K562 (cell line): ENCODE data around the gene SCN7A. TPM values are rescaled to one million over a fixed set of nuclear protein-coding genes. Genes with fewer than 3 reads are reported as not detected.
A peak's percentile ranks its signal among the peaks of the same experiment; 100 is the strongest.

ENCODE experiments used
- DACH1 ChIP-seq: fragments of 450-650 bp; IDR thresholded peaks from 2 replicates; pipeline ENCODE4 v1.6.1; 2018; ENCODE audit not compliant: partially characterized antibody
- FOXK2 ChIP-seq, 2 experiments: fragments of 450-650 bp; IDR thresholded peaks in 1 of 2; conservative IDR thresholded peaks in 1 of 2; 2 replicates each; pipeline ENCODE4 v1.6.1; 2016; ENCODE audit warnings: low read depth in 2 of 2, mild to moderate bottlenecking in 1 of 2
- L3MBTL2 ChIP-seq: fragments of 450-650 bp; IDR thresholded peaks from 2 replicates; pipeline ENCODE4 v1.6.1; 2016; ENCODE audit warnings: mild to moderate bottlenecking, moderate library complexity
- MAFG ChIP-seq: fragments of 450-650 bp; conservative IDR thresholded peaks from 2 replicates; pipeline ENCODE4 v1.6.1; 2016; ENCODE audit warnings: missing genetic modification characterization, missing compliant biosample characterization
- SIN3A ChIP-seq, 2 experiments: fragments of 150-350 bp in 1 of 2; IDR thresholded peaks; 2 replicates each; pipeline ENCODE4 v1.6.1; 2011 to 2016; ENCODE audit warnings: borderline replicate concordance in 2 of 2, low read depth in 2 of 2, low read length in 2 of 2, mild to moderate bottlenecking in 2 of 2, moderate library complexity in 2 of 2; ENCODE audit not compliant: control insufficient read depth in 1 of 2
- ZEB2 ChIP-seq: fragments of 450-650 bp; IDR thresholded peaks from 2 replicates; pipeline ENCODE4 v1.6.1; 2016
- ZNF12 ChIP-seq: sonication (generic); formaldehyde crosslinking; IDR thresholded peaks from 2 replicates; pipeline ENCODE4 v1.4.0; 2020; ENCODE audit warnings: mild to moderate bottlenecking, missing genetic modification reagents
- polyA plus RNA-seq, 8 experiments: library from polyadenylated mRNA; depleted of rRNA in 4 of 8; stranded (reverse) in 5 of 8; unstranded in 3 of 8; fragments of >200 nt; fragmentation: Nextera tagmentation in 2 of 8; fragmentation: Illumina TruSeq in 1 of 8; extraction: Ambion mirVana in 2 of 8; extraction: Trizol in 1 of 8; gene quantifications; 2 replicates each; pipeline versions ENCODE4 v1.2.1 to v1.2.3, GENCODE V29; 2011 to 2014; ENCODE audit warnings: inconsistent platforms in 1 of 8, missing spikeins in 1 of 8
- total RNA-seq, 7 experiments: library from RNA; depleted of rRNA in 6 of 7; stranded (reverse); fragments of >200 nt in 6 of 7; fragmentation: Illumina TruSeq in 2 of 7; extraction: Trizol in 2 of 7; gene quantifications; 2 replicates each; pipeline versions ENCODE4 v1.2.1 to v1.2.3, GENCODE V29; 2011 to 2021; ENCODE audit warnings: low replicate concordance in 1 of 7
- TF ChIP-seq, protein P1 (sequence below), 2 experiments: IDR thresholded peaks; 2 replicates each; pipeline ENCODE4 v1.6.1; 2011; ENCODE audit warnings: borderline replicate concordance in 1 of 2, control low read depth in 1 of 2, low read depth in 1 of 2, low read length in 1 of 2, mild to moderate bottlenecking in 1 of 2, mixed read lengths in 1 of 2, moderate library complexity in 1 of 2; ENCODE audit not compliant: insufficient read depth in 1 of 2, insufficient read length in 1 of 2, poor library complexity in 1 of 2, severe bottlenecking in 1 of 2; ENCODE audit errors: extremely low read depth in 1 of 2
- TF ChIP-seq, protein P2 (sequence below): sonication (generic); formaldehyde crosslinking; IDR thresholded peaks from 2 replicates; pipeline ENCODE4 v1.8.0; 2023; ENCODE audit warnings: mild to moderate bottlenecking, missing genetic modification reagents
- TF ChIP-seq, protein P3 (sequence below): fragments of 450-650 bp; IDR thresholded peaks from 2 replicates; pipeline ENCODE4 v1.6.1; 2014; ENCODE audit warnings: low read depth, mild to moderate bottlenecking, moderate library complexity, borderline replicate concordance
- TF ChIP-seq, protein P4 (sequence below), 2 experiments: fragments of 450-650 bp; IDR thresholded peaks; 2 replicates each; pipeline ENCODE4 v1.6.1; 2018; ENCODE audit warnings: mild to moderate bottlenecking in 2 of 2, low read depth in 1 of 2; ENCODE audit not compliant: partially characterized antibody in 2 of 2
- TF ChIP-seq, protein P5 (sequence below): sonication (generic); formaldehyde crosslinking; IDR thresholded peaks from 2 replicates; pipeline ENCODE4 v1.8.1; 2023; ENCODE audit warnings: mild to moderate bottlenecking, missing genetic modification reagents, moderate library complexity

Gene SCN7A
- total and polyA plus RNA-seq, 9 of the 15 experiments (the other 6 are each of a cell fraction or from before 2014, with no cell fraction given): under 0.01 to 0.05 (median 0.03) TPM; not detected in 3

DNA sequence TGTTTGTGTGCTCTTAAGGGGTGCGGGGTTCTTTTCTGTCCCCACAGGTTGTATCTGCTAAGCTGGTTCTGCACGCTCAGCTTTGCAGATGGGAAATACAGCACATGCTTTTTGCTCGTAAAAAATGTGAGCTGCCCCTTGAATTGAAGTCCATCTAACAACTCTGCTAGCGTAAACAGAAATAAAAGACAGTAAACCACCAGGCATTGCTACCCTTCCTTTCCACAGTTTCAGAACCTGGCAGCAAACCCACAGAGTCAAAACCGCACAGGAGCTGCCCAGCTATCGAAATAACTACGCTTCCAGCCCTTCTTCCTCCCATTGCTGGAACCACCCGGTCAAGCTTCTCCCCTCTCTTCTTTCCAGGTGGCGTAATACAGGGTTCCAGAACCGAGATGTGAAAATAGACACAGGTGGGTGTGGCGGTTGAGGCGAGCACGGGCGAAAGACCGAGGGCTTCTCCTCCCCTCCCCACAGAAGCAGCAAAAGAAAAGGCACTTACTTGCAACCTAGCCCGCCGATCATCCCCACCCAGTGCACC is 118.8 kb downstream of the SCN7A start (continued):
- TF ChIP-seq, protein P1, sequence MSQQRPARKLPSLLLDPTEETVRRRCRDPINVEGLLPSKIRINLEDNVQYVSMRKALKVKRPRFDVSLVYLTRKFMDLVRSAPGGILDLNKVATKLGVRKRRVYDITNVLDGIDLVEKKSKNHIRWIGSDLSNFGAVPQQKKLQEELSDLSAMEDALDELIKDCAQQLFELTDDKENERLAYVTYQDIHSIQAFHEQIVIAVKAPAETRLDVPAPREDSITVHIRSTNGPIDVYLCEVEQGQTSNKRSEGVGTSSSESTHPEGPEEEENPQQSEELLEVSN (IDR thresholded peaks at IDR 0.05; ENCODE audit: borderline replicate concordance in 1 of 2, extremely low read depth in 1 of 2, insufficient read depth in 1 of 2, insufficient read length in 1 of 2, low read depth in 1 of 2, low read length in 1 of 2, poor library complexity in 1 of 2, severe bottlenecking in 1 of 2): peak in 1 of 2 experiments; percentile 44
- TF ChIP-seq, protein P2, sequence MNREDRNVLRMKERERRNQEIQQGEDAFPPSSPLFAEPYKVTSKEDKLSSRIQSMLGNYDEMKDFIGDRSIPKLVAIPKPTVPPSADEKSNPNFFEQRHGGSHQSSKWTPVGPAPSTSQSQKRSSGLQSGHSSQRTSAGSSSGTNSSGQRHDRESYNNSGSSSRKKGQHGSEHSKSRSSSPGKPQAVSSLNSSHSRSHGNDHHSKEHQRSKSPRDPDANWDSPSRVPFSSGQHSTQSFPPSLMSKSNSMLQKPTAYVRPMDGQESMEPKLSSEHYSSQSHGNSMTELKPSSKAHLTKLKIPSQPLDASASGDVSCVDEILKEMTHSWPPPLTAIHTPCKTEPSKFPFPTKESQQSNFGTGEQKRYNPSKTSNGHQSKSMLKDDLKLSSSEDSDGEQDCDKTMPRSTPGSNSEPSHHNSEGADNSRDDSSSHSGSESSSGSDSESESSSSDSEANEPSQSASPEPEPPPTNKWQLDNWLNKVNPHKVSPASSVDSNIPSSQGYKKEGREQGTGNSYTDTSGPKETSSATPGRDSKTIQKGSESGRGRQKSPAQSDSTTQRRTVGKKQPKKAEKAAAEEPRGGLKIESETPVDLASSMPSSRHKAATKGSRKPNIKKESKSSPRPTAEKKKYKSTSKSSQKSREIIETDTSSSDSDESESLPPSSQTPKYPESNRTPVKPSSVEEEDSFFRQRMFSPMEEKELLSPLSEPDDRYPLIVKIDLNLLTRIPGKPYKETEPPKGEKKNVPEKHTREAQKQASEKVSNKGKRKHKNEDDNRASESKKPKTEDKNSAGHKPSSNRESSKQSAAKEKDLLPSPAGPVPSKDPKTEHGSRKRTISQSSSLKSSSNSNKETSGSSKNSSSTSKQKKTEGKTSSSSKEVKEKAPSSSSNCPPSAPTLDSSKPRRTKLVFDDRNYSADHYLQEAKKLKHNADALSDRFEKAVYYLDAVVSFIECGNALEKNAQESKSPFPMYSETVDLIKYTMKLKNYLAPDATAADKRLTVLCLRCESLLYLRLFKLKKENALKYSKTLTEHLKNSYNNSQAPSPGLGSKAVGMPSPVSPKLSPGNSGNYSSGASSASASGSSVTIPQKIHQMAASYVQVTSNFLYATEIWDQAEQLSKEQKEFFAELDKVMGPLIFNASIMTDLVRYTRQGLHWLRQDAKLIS (CRISPR knock-in tag): 0 out of 2 replicates have a peak, but pooled peaks have one; percentile 21
- TF ChIP-seq, protein P3, sequence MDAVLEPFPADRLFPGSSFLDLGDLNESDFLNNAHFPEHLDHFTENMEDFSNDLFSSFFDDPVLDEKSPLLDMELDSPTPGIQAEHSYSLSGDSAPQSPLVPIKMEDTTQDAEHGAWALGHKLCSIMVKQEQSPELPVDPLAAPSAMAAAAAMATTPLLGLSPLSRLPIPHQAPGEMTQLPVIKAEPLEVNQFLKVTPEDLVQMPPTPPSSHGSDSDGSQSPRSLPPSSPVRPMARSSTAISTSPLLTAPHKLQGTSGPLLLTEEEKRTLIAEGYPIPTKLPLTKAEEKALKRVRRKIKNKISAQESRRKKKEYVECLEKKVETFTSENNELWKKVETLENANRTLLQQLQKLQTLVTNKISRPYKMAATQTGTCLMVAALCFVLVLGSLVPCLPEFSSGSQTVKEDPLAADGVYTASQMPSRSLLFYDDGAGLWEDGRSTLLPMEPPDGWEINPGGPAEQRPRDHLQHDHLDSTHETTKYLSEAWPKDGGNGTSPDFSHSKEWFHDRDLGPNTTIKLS: peak; percentile 29; the same call in 1 of the 2 replicates
- TF ChIP-seq, protein P4, sequence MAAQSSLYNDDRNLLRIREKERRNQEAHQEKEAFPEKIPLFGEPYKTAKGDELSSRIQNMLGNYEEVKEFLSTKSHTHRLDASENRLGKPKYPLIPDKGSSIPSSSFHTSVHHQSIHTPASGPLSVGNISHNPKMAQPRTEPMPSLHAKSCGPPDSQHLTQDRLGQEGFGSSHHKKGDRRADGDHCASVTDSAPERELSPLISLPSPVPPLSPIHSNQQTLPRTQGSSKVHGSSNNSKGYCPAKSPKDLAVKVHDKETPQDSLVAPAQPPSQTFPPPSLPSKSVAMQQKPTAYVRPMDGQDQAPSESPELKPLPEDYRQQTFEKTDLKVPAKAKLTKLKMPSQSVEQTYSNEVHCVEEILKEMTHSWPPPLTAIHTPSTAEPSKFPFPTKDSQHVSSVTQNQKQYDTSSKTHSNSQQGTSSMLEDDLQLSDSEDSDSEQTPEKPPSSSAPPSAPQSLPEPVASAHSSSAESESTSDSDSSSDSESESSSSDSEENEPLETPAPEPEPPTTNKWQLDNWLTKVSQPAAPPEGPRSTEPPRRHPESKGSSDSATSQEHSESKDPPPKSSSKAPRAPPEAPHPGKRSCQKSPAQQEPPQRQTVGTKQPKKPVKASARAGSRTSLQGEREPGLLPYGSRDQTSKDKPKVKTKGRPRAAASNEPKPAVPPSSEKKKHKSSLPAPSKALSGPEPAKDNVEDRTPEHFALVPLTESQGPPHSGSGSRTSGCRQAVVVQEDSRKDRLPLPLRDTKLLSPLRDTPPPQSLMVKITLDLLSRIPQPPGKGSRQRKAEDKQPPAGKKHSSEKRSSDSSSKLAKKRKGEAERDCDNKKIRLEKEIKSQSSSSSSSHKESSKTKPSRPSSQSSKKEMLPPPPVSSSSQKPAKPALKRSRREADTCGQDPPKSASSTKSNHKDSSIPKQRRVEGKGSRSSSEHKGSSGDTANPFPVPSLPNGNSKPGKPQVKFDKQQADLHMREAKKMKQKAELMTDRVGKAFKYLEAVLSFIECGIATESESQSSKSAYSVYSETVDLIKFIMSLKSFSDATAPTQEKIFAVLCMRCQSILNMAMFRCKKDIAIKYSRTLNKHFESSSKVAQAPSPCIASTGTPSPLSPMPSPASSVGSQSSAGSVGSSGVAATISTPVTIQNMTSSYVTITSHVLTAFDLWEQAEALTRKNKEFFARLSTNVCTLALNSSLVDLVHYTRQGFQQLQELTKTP (IDR thresholded peaks at IDR 0.05; ENCODE audit: low read depth in 1 of 2, partially characterized antibody in 2 of 2): peak in 1 of 2 experiments; percentile 29
- TF ChIP-seq MAFG: no peak
- TF ChIP-seq, protein P5, sequence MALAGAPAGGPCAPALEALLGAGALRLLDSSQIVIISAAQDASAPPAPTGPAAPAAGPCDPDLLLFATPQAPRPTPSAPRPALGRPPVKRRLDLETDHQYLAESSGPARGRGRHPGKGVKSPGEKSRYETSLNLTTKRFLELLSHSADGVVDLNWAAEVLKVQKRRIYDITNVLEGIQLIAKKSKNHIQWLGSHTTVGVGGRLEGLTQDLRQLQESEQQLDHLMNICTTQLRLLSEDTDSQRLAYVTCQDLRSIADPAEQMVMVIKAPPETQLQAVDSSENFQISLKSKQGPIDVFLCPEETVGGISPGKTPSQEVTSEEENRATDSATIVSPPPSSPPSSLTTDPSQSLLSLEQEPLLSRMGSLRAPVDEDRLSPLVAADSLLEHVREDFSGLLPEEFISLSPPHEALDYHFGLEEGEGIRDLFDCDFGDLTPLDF (CRISPR knock-in tag): 0 out of 2 replicates have a peak, but pooled peaks have one; percentile 60
- no peak for TF ChIP-seq DACH1
- TF ChIP-seq SIN3A (IDR thresholded peaks at IDR 0.05; ENCODE audit: borderline replicate concordance in 2 of 2, control insufficient read depth in 1 of 2, low read depth in 2 of 2, low read length in 2 of 2): 0 out of 4 replicates have a peak, but pooled peaks of 1 of the 2 experiments have one; percentile 8
- TF ChIP-seq ZNF12 (CRISPR knock-in tag): 0 out of 2 replicates have a peak, but pooled peaks have one; percentile 73
- 0 out of 4 replicates have a peak, but pooled peaks of 1 of the 2 experiments have one; percentile 13 for TF ChIP-seq FOXK2 (conservative IDR thresholded peaks at IDR 0.05 in 1 of 2, IDR thresholded peaks at IDR 0.05 in 1 of 2; ENCODE audit: low read depth in 2 of 2)
- peak; percentile 84 for TF ChIP-seq L3MBTL2
- TF ChIP-seq ZEB2: peak; percentile 90; the same call in 1 of the 2 replicates
